GM19328 (cell line): Measurements from ENCODE around the gene AGR3.
"Not testable (repeated sequence)": the region's sequence is repeated elsewhere in the genome, so short reads cannot be mapped to it uniquely, and the experiment has no call there.

Experiments used
- ATAC-seq: cut with Tn5 transposase; IDR thresholded peaks from one replicate; pipeline ENCODE4 v1.9.1; 2021; ENCODE audit warnings: mild to moderate bottlenecking, moderate library complexity; ENCODE audit not compliant: unreplicated experiment

AGR3 gene

GRCh38 chr7:16891874-16892643 lies 10.3 kb upstream of the AGR3 start:
- no peak for ATAC-seq

- ATAC-seq = no peak
These were observed 9.6 kb upstream of the AGR3 start for GRCh38 chr7:16891338-16891737.

- ATAC-seq = no peak
These were observed 8.2 kb upstream of the AGR3 start for GRCh38 chr7:16889851-16890415.

- ATAC-seq = no peak
These were observed 7.5 kb upstream of the AGR3 start for GRCh38 chr7:16889305-16889704.

GRCh38 chr7:16883918-16884317 lies 2.1 kb upstream of the AGR3 start:
- ATAC-seq = no peak

- ATAC-seq = no peak
These were observed 1.2 kb downstream of the AGR3 start for GRCh38 chr7:16880554-16880953.

GRCh38 chr7:16879181-16879580 lies 2.6 kb downstream of the AGR3 start:
- ATAC-seq = no peak

GRCh38 chr7:16875861-16876260 lies 5.9 kb downstream of the AGR3 start:
- no peak for ATAC-seq

- no peak for ATAC-seq
These were observed 7.7 kb downstream of the AGR3 start for GRCh38 chr7:16874066-16874465.

- no peak for ATAC-seq
These were observed 14.5 kb downstream of the AGR3 start for GRCh38 chr7:16867328-16867727.

GRCh38 chr7:16853189-16853588 lies 28.6 kb downstream of the AGR3 start:
- not testable (repeated sequence) for ATAC-seq

GRCh38 chr7:16851829-16852228 lies 30.0 kb downstream of the AGR3 start:
- no peak for ATAC-seq

- no peak for ATAC-seq
These were observed 30.9 kb downstream of the AGR3 start for GRCh38 chr7:16850614-16851466.

- ATAC-seq = no peak
These were observed 32.3 kb downstream of the AGR3 start for GRCh38 chr7:16849296-16850148.

GRCh38 chr7:16847381-16847860 lies 34.4 kb downstream of the AGR3 start:
- ATAC-seq = no peak

GRCh38 chr7:16846601-16847165 lies 35.1 kb downstream of the AGR3 start:
- no peak for ATAC-seq

GRCh38 chr7:16845746-16846145 lies 36.0 kb downstream of the AGR3 start:
- ATAC-seq = no peak

GRCh38 chr7:16841681-16842080 lies 40.1 kb downstream of the AGR3 start:
- ATAC-seq = no peak

GRCh38 chr7:16840094-16840493 lies 41.7 kb downstream of the AGR3 start:
- ATAC-seq = no peak

GRCh38 chr7:16839646-16840045 lies 42.1 kb downstream of the AGR3 start:
- no peak for ATAC-seq
